Measurements from ENCODE around the gene C5orf52. TPM values are rescaled to one million over a fixed set of nuclear protein-coding genes. Genes with fewer than 3 reads are reported as not detected.
"Not testable (repeated sequence)": the region's sequence is repeated elsewhere in the genome, so short reads cannot be mapped to it uniquely, and the experiment has no call there.

C5orf52 gene
- total RNA-seq, 1 donor from 2014 or later = not detected

DNA sequence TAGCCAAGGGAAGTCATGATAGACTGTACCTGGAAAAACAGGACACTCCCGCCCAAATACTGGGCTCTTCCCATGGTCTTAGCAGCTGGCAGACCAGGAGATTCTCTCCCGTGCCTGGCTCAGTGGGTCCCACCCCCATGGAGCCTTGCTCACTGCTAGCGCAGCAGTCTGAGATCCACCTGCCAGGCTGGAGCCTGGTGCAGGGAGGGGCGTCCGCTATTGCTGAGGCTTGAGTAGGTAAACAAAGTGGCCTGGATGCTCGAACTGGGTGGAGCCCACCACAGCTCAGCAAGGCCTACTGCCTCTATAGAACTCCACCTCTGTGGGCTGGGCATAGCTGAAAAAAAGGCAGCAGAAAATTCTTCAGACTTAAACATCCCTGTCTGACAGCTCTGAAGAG lies 49.8 kb downstream of the C5orf52 start:
- no peak for DNase-seq (ENCODE audit: low spot score)

DNA sequence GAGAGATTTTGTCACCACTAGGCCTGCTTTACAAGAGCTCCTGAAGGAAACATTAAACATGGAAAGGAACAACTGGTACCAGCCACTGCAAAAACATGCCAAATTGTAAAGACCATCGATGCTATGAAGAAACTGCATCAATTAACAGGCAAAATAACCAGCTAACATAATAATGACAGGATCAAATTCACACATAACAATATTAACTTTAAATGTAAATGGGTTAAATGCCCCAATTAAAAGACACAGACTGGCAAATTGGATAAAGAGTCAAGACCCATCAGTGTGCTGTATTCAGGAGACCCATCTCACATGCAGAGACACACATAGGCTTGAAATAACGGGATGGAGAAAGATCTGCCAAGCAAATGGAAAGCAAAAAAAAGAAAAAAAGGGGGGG lies 51.6 kb downstream of the C5orf52 start:
- DNase-seq (ENCODE audit: low spot score) = not testable (repeated sequence)

DNA sequence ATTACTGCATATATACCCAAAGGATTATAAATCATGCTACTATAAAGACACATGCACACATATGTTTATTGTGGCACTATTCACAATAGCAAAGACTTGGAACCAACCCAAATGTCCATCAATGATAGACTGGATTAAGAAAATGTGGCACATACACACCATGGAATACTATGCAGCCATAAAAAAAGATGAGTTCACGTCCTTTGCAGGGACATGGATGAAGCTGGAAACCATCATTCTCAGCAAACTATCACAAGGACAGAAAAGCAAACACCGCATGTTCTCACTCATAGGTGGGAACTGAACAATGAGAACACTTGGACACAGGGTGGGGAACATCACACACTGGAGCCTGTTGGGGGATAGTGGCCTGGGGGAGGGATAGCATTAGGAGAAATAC lies 55.3 kb downstream of the C5orf52 start:
- DNase-seq (ENCODE audit: low spot score) = not testable (repeated sequence)

DNA sequence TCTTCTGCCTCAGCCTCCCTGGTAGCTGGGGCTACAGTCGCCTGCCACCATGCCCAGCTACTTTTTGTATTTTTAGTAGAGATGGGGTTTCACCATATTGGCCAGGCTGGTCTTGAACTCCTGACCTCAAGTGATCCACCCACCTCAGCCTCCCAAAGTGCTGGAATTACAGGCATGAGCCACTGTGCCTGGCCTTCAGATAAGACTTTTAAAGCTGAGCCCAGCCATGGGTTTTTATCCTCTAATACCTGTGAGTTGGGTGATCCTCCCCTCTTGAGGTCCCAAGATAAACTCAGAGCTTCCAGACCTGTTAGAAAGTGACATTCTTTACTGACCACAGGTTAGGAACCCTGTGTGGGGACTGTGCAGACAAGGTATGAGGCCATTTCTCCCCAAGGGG lies 56.5 kb downstream of the C5orf52 start:
- not testable (repeated sequence) for DNase-seq (ENCODE audit: low spot score)

Other genes with a start within 250 kb of the C5orf52 start
- 5.8 TPM for gene NIPAL4, start 211.3 kb upstream of the C5orf52 start, total RNA-seq (ENCODE audit: insufficient read depth, low replicate concordance)
- 88.1 TPM for gene ADAM19, start 95.8 kb upstream of the C5orf52 start, total RNA-seq (ENCODE audit: insufficient read depth, low replicate concordance)
- gene SOX30, start 19.1 kb upstream of the C5orf52 start, total RNA-seq (ENCODE audit: insufficient read depth, low replicate concordance) = 6.3 TPM
- gene THG1L, start 59.9 kb downstream of the C5orf52 start, total RNA-seq (ENCODE audit: insufficient read depth, low replicate concordance) = 15.4 TPM
- 41.2 TPM for gene LSM11, start 72.2 kb downstream of the C5orf52 start, total RNA-seq (ENCODE audit: insufficient read depth, low replicate concordance)
- gene CLINT1, start 187.6 kb downstream of the C5orf52 start, total RNA-seq (ENCODE audit: insufficient read depth, low replicate concordance) = 69.3 TPM